ENCODE measurements around the gene TCF4.

DNA sequence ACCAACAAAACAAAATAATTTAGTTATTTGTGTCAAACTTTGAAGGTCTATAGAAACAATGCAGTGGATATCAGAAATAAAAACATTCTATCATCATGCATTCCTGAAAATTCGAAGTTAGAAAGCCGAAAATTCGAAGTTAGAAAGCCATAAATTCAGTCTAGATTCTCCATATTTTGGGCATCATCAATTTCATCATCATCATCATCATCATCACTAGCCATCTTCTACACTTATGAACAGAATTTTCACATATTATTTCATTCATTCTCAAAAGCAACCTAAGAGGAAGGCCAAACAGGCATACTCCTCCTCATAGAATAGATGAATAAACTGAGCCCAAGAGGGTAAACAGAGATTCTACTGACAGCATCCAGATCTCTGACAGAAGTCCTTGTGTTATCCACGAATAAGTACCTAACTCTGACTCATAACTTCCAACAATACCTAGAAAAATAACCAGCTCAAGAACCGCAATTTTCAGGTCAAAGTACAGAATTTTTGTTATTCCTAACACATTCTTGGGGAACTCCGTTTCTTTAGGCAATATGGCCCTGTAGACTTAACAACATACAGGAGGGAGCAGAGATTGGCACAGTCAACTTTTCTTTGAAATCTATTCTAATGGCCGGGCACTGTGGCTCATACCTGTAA, 84.7 kb downstream of the TCF4 start:
- TF ChIP-seq ATF3 (IDR thresholded peaks at IDR 0.05): no peak
- no peak for TF ChIP-seq RAD21 (IDR thresholded peaks at IDR 0.05)
- TF ChIP-seq, protein P1, sequence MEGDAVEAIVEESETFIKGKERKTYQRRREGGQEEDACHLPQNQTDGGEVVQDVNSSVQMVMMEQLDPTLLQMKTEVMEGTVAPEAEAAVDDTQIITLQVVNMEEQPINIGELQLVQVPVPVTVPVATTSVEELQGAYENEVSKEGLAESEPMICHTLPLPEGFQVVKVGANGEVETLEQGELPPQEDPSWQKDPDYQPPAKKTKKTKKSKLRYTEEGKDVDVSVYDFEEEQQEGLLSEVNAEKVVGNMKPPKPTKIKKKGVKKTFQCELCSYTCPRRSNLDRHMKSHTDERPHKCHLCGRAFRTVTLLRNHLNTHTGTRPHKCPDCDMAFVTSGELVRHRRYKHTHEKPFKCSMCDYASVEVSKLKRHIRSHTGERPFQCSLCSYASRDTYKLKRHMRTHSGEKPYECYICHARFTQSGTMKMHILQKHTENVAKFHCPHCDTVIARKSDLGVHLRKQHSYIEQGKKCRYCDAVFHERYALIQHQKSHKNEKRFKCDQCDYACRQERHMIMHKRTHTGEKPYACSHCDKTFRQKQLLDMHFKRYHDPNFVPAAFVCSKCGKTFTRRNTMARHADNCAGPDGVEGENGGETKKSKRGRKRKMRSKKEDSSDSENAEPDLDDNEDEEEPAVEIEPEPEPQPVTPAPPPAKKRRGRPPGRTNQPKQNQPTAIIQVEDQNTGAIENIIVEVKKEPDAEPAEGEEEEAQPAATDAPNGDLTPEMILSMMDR (IDR thresholded peaks at IDR 0.05; ENCODE audit: low read depth, low read length, missing input control): no peak
- no peak for TF ChIP-seq EGR1 (IDR thresholded peaks at IDR 0.05; ENCODE audit: low read depth in 2 of 2)
- TF ChIP-seq, protein P2, sequence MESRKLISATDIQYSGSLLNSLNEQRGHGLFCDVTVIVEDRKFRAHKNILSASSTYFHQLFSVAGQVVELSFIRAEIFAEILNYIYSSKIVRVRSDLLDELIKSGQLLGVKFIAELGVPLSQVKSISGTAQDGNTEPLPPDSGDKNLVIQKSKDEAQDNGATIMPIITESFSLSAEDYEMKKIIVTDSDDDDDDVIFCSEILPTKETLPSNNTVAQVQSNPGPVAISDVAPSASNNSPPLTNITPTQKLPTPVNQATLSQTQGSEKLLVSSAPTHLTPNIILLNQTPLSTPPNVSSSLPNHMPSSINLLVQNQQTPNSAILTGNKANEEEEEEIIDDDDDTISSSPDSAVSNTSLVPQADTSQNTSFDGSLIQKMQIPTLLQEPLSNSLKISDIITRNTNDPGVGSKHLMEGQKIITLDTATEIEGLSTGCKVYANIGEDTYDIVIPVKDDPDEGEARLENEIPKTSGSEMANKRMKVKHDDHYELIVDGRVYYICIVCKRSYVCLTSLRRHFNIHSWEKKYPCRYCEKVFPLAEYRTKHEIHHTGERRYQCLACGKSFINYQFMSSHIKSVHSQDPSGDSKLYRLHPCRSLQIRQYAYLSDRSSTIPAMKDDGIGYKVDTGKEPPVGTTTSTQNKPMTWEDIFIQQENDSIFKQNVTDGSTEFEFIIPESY (IDR thresholded peaks at IDR 0.05): no peak
- TF ChIP-seq HNF4A (conservative IDR thresholded peaks at IDR 0.05): no peak
- TF ChIP-seq REST (IDR thresholded peaks at IDR 0.05): no peak
- no peak for TF ChIP-seq GABPA (IDR thresholded peaks at IDR 0.05 in 1 of 2, conservative IDR thresholded peaks at IDR 0.05 in 1 of 2)
- no peak for TF ChIP-seq NR2F2 (IDR thresholded peaks at IDR 0.05)
